ENCODE data around the gene ATP11A. TPM values are rescaled to one million over a fixed set of nuclear protein-coding genes. Genes with fewer than 3 reads are reported as not detected.

The ATP11A gene
- total and polyA plus RNA-seq, 9 of the 15 experiments (the other 6 are each of a cell fraction or from before 2014, with no cell fraction given), result 0.38 to 34.2 (median 4.2) TPM

- TF ChIP-seq MGA (IDR thresholded peaks at IDR 0.05) (no peak), PRDM10 (IDR thresholded peaks at IDR 0.05; ENCODE audit: partially characterized antibody) (no peak), ATF4 (CRISPR knock-in tag; IDR thresholded peaks at IDR 0.05) (no peak), PCBP1 (IDR thresholded peaks at IDR 0.05; ENCODE audit: low read depth, low read length, poor library complexity, severe bottlenecking) (no peak), BACH1 (tag; IDR thresholded peaks at IDR 0.05) (no peak), MAFK (IDR thresholded peaks at IDR 0.05; ENCODE audit: low read length) (no peak)
- TF ChIP-seq, protein P1, sequence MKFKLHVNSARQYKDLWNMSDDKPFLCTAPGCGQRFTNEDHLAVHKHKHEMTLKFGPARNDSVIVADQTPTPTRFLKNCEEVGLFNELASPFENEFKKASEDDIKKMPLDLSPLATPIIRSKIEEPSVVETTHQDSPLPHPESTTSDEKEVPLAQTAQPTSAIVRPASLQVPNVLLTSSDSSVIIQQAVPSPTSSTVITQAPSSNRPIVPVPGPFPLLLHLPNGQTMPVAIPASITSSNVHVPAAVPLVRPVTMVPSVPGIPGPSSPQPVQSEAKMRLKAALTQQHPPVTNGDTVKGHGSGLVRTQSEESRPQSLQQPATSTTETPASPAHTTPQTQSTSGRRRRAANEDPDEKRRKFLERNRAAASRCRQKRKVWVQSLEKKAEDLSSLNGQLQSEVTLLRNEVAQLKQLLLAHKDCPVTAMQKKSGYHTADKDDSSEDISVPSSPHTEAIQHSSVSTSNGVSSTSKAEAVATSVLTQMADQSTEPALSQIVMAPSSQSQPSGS (CRISPR knock-in tag; IDR thresholded peaks at IDR 0.05), result no peak
- TF ChIP-seq, protein P2, sequence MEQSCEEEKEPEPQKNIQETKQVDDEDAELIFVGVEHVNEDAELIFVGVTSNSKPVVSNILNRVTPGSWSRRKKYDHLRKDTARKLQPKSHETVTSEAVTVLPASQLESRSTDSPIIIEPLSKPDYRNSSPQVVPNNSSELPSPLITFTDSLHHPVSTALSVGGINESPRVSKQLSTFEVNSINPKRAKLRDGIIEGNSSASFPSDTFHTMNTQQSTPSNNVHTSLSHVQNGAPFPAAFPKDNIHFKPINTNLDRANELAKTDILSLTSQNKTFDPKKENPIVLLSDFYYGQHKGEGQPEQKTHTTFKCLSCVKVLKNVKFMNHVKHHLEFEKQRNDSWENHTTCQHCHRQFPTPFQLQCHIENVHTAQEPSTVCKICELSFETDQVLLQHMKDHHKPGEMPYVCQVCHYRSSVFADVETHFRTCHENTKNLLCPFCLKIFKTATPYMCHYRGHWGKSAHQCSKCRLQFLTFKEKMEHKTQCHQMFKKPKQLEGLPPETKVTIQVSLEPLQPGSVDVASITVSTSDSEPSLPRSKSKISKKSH (CRISPR knock-in tag; IDR thresholded peaks at IDR 0.05), result no peak
These were observed 226.5 kb downstream of the ATP11A start (continued) for GRCh38 chr13:112916296-112916695.
